ENCODE data around the gene ITGAV. TPM values are rescaled to one million over a fixed set of nuclear protein-coding genes. Genes with fewer than 3 reads are reported as not detected.

The ITGAV gene
- total and polyA plus RNA-seq, 2 of the 4 experiments (the other 2 are of a cell fraction): 45.8 to 181 TPM

DNA sequence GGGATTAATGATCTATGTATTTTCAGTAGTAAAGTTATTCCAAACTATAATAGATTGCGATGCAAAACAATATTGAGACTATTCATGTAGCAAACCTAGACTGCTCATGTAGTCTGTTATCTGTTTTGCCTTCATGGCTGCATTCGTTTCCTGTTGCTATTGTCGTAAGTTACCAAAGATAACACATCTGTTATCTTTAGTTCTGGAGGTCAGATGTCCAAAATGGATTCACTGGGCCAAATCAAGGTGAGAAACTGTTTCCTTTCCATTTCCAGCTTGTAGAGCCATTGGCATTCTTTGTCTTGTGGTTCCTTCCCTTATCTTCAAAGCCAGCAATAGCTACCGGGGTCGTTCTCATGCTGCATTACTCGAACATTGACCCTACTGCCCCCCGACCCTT is 20.9 kb downstream of the ITGAV start:
- H3K9me3 ChIP-seq (ENCODE audit: control insufficient read depth, insufficient read depth, low read length): no peaks in the 10 kb centered on the region
- no peak overlapping the region for H3K4ac ChIP-seq (ENCODE audit: low read depth, low read length)
- H3K36me3 ChIP-seq (ENCODE audit: control insufficient read depth, insufficient read depth, low read length): peaks cover 8% of the 10 kb centered on the region
- intact Hi-C loops (cut with micrococcal nuclease) (no loop called here), in situ Hi-C loops (cut with MboI; ENCODE audit: low sequenced_read_pairs) (no loop called here), dilution Hi-C loops (cut with HindIII; ENCODE audit: low sequenced_read_pairs, unreplicated experiment) (no loop called here)
- no peak for ATAC-seq (ENCODE audit: low read depth)
- H2BK120ac ChIP-seq (ENCODE audit: low read depth, low read length): no peak overlapping the region
- POLR2A ChIA-PET (ENCODE audit: unreplicated experiment): no interaction called here
- no peaks in the 10 kb centered on the region for H3K27me3 ChIP-seq (ENCODE audit: control insufficient read depth, insufficient read depth, low read length)
- H2AK5ac ChIP-seq (ENCODE audit: low read depth, low read length): no peak overlapping the region
- H3K79me1 ChIP-seq (ENCODE audit: low read depth in 1 of 2, low read length in 2 of 2): peaks cover 12 to 30% of the 10 kb centered on the region in 2 experiments
- no peaks in the 10 kb centered on the region for H4K20me1 ChIP-seq (ENCODE audit: insufficient read depth, low read length)
- H3K4me1 ChIP-seq (ENCODE audit: control insufficient read depth, insufficient read depth, low read length): peaks cover 2% of the 10 kb centered on the region; the same call in 1 of the 2 replicates
- DNase-seq: no peak
- no peak overlapping the region for H2AK9ac ChIP-seq (replicated peaks; ENCODE audit: low read depth, low read length, poor library complexity)
- H3K23ac ChIP-seq (ENCODE audit: low read depth, low read length): no peak overlapping the region; the same call in 1 of the 2 replicates
- no TSS peak for BruUV-seq (replicated peaks)
- no peak overlapping the region for H3K14ac ChIP-seq (replicated peaks; ENCODE audit: low read depth, low read length)
- peaks cover 4% of the 10 kb centered on the region for H3K9me1 ChIP-seq (ENCODE audit: insufficient read depth, low read length)
- no peak for TF ChIP-seq POLR2A (IDR thresholded peaks at IDR 0.05; ENCODE audit: low read depth, low read length)
- TF ChIP-seq SMC3 (IDR thresholded peaks at IDR 0.05; ENCODE audit: low read depth, low read length): no peak
- TF ChIP-seq NFE2L2 (IDR thresholded peaks at IDR 0.05; ENCODE audit: low read depth, low read length): no peak
- TF ChIP-seq RFX5 (IDR thresholded peaks at IDR 0.05; ENCODE audit: low read depth, low read length): no peak
- no peak for TF ChIP-seq RCOR1 (IDR thresholded peaks at IDR 0.05; ENCODE audit: insufficient replicate concordance, low read length)
- no peak for TF ChIP-seq FOS (IDR thresholded peaks at IDR 0.05; ENCODE audit: low read depth, low read length)
- TF ChIP-seq MAZ (IDR thresholded peaks at IDR 0.05; ENCODE audit: borderline replicate concordance, low read depth, low read length): no peak
- TF ChIP-seq ELK1 (IDR thresholded peaks at IDR 0.05; ENCODE audit: borderline replicate concordance, low read depth, low read length): no peak
- no peak for TF ChIP-seq CEBPB (IDR thresholded peaks at IDR 0.05; ENCODE audit: low read depth, low read length)
- H4K8ac ChIP-seq (ENCODE audit: low read depth in 2 of 2, low read length in 2 of 2): no peak overlapping the region
- H3K18ac ChIP-seq (ENCODE audit: low read depth, low read length): no peak overlapping the region
- H3K4me3 ChIP-seq (ENCODE audit: insufficient read depth, low read depth, low read length): no peak overlapping the region
- no peak overlapping the region for H3K9ac ChIP-seq (ENCODE audit: low read depth, low read length)
- H4K5ac ChIP-seq (ENCODE audit: low read depth, low read length): no peak overlapping the region
- H2BK20ac ChIP-seq (ENCODE audit: low read depth, low read length): no peak overlapping the region
- CTCF ChIA-PET: interaction anchor here (0.6 kb wide), 1 partner anchor 475 kb away, joined by 3 read pairs; no protein-coding TSS in a partner anchor
- no peak overlapping the region for H3K4me2 ChIP-seq (ENCODE audit: low read depth, low read length)
- H2BK15ac ChIP-seq (ENCODE audit: low read depth, low read length): no peak overlapping the region
- H3K27ac ChIP-seq (ENCODE audit: insufficient read depth, low read length): no peak overlapping the region
- no peak overlapping the region for H2AFZ ChIP-seq (replicated peaks; ENCODE audit: low read length, poor library complexity)
- no peak overlapping the region for H3K56ac ChIP-seq (ENCODE audit: extremely low read depth, insufficient read depth, low read length)
- no peak overlapping the region for H2BK5ac ChIP-seq (ENCODE audit: low read depth, low read length, poor library complexity, severe bottlenecking)
- WGBS, 2 experiments (ENCODE audit: extremely low coverage in 2 of 2, insufficient read length in 1 of 2): 92% methylated on average over 2 of the region's 7 CpGs; no CpG with 5 or more reads in 1 of the 2 experiments
- H4K91ac ChIP-seq (ENCODE audit: insufficient read depth, low read depth, low read length): no peak overlapping the region
